ENCODE measurements around the gene APOL3. TPM values are rescaled to one million over a fixed set of nuclear protein-coding genes. Genes with fewer than 3 reads are reported as not detected.
"Not testable (repeated sequence)": the region's sequence is repeated elsewhere in the genome, so short reads cannot be mapped to it uniquely, and the experiment has no call there.

Gene APOL3
- polyA plus RNA-seq, 1 experiment = 6.7 TPM

DNA sequence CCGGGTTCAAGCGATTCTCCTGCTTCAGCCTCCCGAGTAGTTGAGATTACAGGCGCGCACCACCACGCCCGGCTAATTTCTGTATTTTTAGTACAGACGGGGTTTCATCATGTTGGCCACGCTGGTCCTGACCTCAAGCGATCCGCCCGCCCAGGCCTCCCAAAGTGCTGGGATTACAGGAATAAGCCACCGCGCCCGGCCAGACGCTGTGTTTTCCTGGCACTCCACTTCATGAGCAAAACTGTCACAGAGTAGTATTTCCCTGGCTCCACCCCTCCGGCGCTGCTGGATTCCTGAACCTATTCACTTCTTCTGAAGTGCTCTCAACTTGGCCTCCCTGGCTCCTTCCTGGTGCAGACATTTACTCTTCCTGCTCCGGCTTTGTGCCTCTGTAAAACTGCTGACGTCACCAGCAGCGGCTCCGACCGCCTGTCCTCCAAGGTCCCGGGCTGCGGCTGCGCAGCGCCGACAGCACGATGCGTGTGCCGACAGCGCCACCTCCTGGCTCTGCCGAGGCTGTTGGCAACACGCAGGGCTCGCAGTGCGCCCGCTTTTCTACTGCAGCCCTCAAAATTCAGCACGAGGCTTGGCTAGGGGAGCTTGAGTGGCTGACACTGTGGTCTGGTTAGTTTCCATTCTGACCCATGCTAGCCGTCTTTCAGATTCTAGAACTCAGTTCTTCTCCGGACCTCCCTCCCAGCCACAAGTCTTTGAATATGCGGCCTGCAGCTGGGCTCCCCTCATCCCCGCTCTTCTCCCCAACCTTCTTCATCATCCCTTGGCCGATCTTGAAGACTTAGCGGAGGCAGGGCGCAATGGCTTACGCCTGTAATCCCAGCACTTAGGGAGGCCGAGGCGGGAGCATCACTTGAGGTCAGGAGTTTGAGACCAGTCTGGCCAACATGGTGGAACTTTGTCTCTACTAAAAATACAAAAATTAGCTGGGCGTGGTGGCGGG is 36.6 kb downstream of the APOL3 start:
- H3K36me3 ChIP-seq (ENCODE audit: control insufficient read depth, insufficient read depth, low read length) = no peaks in the 10 kb centered on the region
- POLR2A ChIA-PET = interaction anchor here (0.6 kb wide), 1 partner anchor 635 kb away, joined by 3 read pairs; no protein-coding TSS in a partner anchor
- TF ChIP-seq, protein P1, sequence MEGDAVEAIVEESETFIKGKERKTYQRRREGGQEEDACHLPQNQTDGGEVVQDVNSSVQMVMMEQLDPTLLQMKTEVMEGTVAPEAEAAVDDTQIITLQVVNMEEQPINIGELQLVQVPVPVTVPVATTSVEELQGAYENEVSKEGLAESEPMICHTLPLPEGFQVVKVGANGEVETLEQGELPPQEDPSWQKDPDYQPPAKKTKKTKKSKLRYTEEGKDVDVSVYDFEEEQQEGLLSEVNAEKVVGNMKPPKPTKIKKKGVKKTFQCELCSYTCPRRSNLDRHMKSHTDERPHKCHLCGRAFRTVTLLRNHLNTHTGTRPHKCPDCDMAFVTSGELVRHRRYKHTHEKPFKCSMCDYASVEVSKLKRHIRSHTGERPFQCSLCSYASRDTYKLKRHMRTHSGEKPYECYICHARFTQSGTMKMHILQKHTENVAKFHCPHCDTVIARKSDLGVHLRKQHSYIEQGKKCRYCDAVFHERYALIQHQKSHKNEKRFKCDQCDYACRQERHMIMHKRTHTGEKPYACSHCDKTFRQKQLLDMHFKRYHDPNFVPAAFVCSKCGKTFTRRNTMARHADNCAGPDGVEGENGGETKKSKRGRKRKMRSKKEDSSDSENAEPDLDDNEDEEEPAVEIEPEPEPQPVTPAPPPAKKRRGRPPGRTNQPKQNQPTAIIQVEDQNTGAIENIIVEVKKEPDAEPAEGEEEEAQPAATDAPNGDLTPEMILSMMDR (IDR thresholded peaks at IDR 0.05; ENCODE audit: insufficient read depth, low read depth, low read length) = peak; percentile 99
- H3K4me3 ChIP-seq (ENCODE audit: low read depth, low read length) = peak overlapping the region; percentile 10; the same call in 1 of the 2 replicates
- 0 out of 2 replicates have a peak, but pooled peaks cover 1% of the 10 kb centered on the region for H3K27me3 ChIP-seq (ENCODE audit: control insufficient read depth, insufficient read depth, low read length)
- CTCF ChIA-PET = interaction anchor here (0.6 to 4.0 kb wide), 40 partner anchors 9 to 785 kb away, joined by 3 to 29 read pairs (median 4); no protein-coding TSS in a partner anchor
- DNase-seq (ENCODE audit: low read depth) = peak; percentile 58

DNA sequence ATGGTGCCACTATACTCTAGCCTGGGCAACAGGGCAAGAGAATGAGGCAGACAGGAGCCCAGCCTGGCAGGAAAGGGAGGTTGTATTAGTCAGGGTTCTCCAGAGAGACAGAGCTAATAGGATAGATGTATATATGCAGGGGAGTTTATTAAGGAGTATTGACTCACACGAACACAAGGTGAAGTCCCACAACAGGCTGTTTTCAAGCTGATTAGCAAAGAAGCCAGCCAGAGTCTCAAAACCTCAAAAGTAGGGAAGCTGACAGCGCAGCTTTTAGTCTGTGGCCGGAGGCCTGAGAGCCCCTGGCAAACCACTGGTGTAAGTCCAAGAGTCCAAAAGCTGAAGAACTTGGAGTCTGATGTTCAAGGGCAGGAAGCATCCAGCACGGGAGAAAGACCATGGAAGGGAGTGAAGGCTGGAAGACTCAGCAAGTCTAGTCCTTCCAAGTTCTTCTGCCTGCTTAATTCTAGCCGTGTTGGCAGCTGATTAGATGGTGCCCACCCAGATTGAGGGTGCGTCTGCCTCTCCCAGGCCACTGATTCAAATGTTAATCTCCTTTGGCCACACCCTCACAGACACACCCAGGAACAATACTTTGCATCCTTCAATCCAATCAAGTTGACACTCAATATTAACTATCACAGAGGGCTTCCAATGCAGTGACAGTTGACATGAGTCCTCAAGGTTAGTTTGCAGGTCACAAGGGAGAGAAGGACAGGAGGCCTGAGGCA is 39.8 kb downstream of the APOL3 start:
- H3K36me3 ChIP-seq (ENCODE audit: control insufficient read depth, insufficient read depth, low read length); DNase-seq (ENCODE audit: low read depth); H3K4me3 ChIP-seq (ENCODE audit: low read depth, low read length); H3K27me3 ChIP-seq (ENCODE audit: control insufficient read depth, insufficient read depth, low read length); POLR2A ChIA-PET: not testable (repeated sequence)
- CTCF ChIA-PET = interaction anchor here (0.8 to 3.1 kb wide), 3 partner anchors 12 to 490 kb away, joined by 3 to 14 read pairs (median 4); no protein-coding TSS in a partner anchor

DNA sequence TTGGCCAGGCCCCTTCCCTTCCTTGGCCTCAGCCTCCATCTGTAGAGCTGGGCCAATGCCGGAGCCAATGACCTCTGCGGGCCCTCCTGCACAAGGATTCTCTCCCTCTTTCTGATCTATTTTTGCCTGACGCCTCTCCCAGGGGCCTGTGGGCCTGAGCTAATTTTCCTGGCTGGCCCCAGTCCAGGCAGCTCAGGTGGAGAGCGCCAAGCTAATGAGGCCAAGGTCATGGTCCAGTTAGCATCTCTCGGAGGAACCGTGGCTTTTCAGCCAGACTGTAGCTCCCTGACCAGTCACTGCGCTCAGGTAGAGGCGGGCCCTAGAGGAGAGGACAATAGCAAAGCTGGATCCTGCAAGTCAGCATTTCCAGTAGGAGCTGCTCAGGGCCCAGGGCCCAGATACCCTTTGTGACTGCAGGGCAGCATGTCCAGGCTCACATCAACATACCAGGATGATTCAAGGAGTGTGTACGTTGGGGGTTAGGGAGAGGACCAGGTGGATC is 43.5 kb downstream of the APOL3 start:
- CTCF ChIA-PET = interaction anchor here (5.2 kb wide), 1 partner anchor 52 kb away, joined by 24 read pairs; no protein-coding TSS in a partner anchor
- no peak overlapping the region for H3K4me3 ChIP-seq (ENCODE audit: low read depth, low read length)
- no peaks in the 10 kb centered on the region for H3K27me3 ChIP-seq (ENCODE audit: control insufficient read depth, insufficient read depth, low read length)
- POLR2A ChIA-PET = no interaction called here
- DNase-seq (ENCODE audit: low read depth) = no peak
- H3K36me3 ChIP-seq (ENCODE audit: control insufficient read depth, insufficient read depth, low read length) = no peaks in the 10 kb centered on the region
- TF ChIP-seq, protein P1 (IDR thresholded peaks at IDR 0.05; ENCODE audit: insufficient read depth, low read depth, low read length) = no peak

DNA sequence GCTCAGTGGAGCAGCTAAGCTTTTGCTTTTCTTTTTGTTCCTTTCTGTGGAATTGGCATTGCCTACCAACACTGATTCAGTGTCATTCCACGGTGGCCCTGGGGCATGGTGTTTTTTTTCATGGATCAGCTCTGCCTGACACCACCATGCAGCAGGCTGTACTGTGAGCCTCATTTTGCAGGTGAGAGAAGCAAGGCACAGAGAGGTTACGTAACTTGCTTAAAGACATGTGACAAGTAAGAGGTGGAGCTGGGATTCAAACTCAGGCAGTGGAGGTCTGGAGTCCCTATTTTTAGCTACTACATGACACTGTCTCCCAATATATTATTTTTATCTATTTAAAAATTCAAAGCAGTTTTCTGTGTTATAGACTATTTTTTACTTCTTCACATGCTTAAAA is 44.4 kb downstream of the APOL3 start:
- ChIA-PET CTCF (interaction anchor here (2.0 to 5.2 kb wide), 2 partner anchors 51 to 185 kb away, joined by 6 to 24 read pairs; no protein-coding TSS in a partner anchor), POLR2A (no interaction called here)
- TF ChIP-seq, protein P1 (IDR thresholded peaks at IDR 0.05; ENCODE audit: insufficient read depth, low read depth, low read length) = no peak
- no peaks in the 10 kb centered on the region for H3K27me3 ChIP-seq (ENCODE audit: control insufficient read depth, insufficient read depth, low read length)
- DNase-seq (ENCODE audit: low read depth) = no peak
- no peaks in the 10 kb centered on the region for H3K36me3 ChIP-seq (ENCODE audit: control insufficient read depth, insufficient read depth, low read length)
- H3K4me3 ChIP-seq (ENCODE audit: low read depth, low read length) = no peak overlapping the region

DNA sequence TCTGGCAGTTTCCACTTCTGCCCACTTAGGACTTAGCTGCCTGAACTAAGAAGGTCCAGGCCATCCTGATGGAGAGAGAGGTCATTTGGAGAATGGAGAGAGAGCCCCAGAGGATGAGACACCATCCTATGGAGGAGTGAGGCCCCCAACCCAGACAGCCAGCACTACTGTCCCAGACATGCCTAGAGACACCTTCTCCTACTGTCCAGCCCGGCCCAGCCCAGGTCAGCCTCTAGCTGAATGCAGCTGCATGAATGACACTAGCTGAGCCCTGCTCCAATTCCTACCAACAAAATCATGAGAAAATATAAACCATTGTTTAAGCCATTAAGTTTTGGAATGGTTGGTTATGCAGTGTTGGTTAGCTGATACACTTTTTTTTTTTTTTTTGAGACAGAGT is 47.4 kb downstream of the APOL3 start:
- Histone ChIP-seq H3K27me3 (ENCODE audit: control insufficient read depth, insufficient read depth, low read length) (no peaks in the 10 kb centered on the region), H3K4me3 (ENCODE audit: low read depth, low read length) (no peak overlapping the region), H3K36me3 (ENCODE audit: control insufficient read depth, insufficient read depth, low read length) (no peaks in the 10 kb centered on the region)
- TF ChIP-seq, protein P1 (IDR thresholded peaks at IDR 0.05; ENCODE audit: insufficient read depth, low read depth, low read length) = no peak
- CTCF ChIA-PET = interaction anchor here (0.8 to 5.2 kb wide), 4 partner anchors 11 to 293 kb away, joined by 3 to 24 read pairs (median 7); no protein-coding TSS in a partner anchor
- DNase-seq (ENCODE audit: low read depth) = no peak
- POLR2A ChIA-PET = no interaction called here
